ENCODE measurements around the gene ERH.

Gene ERH

GRCh38 chr14:69408331-69408960, 10.3 kb upstream of the ERH start:
- no peak overlapping the region for H3K4me3 ChIP-seq (replicated peaks in 1 of 2; ENCODE audit: low read depth in 2 of 2, low read length in 2 of 2)
- DNase-seq (ENCODE audit: low read depth in 2 of 2) = no peak
- TF ChIP-seq CTCF (IDR thresholded peaks at IDR 0.05; ENCODE audit: low read depth, low read length) = no peak

- no peak overlapping the region for H3K4me3 ChIP-seq (replicated peaks in 1 of 2; ENCODE audit: low read depth in 2 of 2, low read length in 2 of 2)
- no peak for TF ChIP-seq CTCF (IDR thresholded peaks at IDR 0.05; ENCODE audit: low read depth, low read length)
- DNase-seq (ENCODE audit: low read depth in 2 of 2) = no peak
Measured at GRCh38 chr14:69405762-69406161, 7.7 kb upstream of the ERH start.

GRCh38 chr14:69404883-69405282, 6.8 kb upstream of the ERH start:
- no peak overlapping the region for H3K4me3 ChIP-seq (replicated peaks in 1 of 2; ENCODE audit: low read depth in 2 of 2, low read length in 2 of 2)
- TF ChIP-seq CTCF (IDR thresholded peaks at IDR 0.05; ENCODE audit: low read depth, low read length) = no peak
- DNase-seq (ENCODE audit: low read depth in 2 of 2) = no peak

- no peak for DNase-seq (ENCODE audit: low read depth in 2 of 2)
- TF ChIP-seq CTCF (IDR thresholded peaks at IDR 0.05; ENCODE audit: low read depth, low read length) = no peak
- H3K4me3 ChIP-seq (replicated peaks in 1 of 2; ENCODE audit: low read depth in 2 of 2, low read length in 2 of 2) = no peak overlapping the region
Measured at GRCh38 chr14:69404478-69404877, 6.4 kb upstream of the ERH start.

GRCh38 chr14:69401841-69402240, 3.7 kb upstream of the ERH start:
- TF ChIP-seq CTCF (IDR thresholded peaks at IDR 0.05; ENCODE audit: low read depth, low read length) = no peak
- H3K4me3 ChIP-seq (replicated peaks in 1 of 2; ENCODE audit: low read depth in 2 of 2, low read length in 2 of 2) = no peak overlapping the region
- no peak for DNase-seq (ENCODE audit: low read depth in 2 of 2)

- no peak for TF ChIP-seq CTCF (IDR thresholded peaks at IDR 0.05; ENCODE audit: low read depth, low read length)
- peak overlapping the region; percentile 86 to 98 for H3K4me3 ChIP-seq (replicated peaks in 1 of 2; ENCODE audit: low read depth in 2 of 2, low read length in 2 of 2)
- DNase-seq (ENCODE audit: low read depth in 2 of 2) = no peak
Measured at GRCh38 chr14:69400154-69400553, 2.1 kb upstream of the ERH start.

- TF ChIP-seq CTCF (IDR thresholded peaks at IDR 0.05; ENCODE audit: low read depth, low read length) = no peak
- no peak for DNase-seq (ENCODE audit: low read depth in 2 of 2)
- peak overlapping the region; percentile 86 to 98 for H3K4me3 ChIP-seq (replicated peaks in 1 of 2; ENCODE audit: low read depth in 2 of 2, low read length in 2 of 2)
Measured at GRCh38 chr14:69399750-69400149, 1.7 kb upstream of the ERH start.

All from cardiac fibroblast (primary cell).